Mucosa of descending colon (tissue), 3 donors: ENCODE data around the gene USP8. TPM values are rescaled to one million over a fixed set of nuclear protein-coding genes. Genes with fewer than 3 reads are reported as not detected.
A peak's percentile ranks its signal among the peaks of the same experiment; 100 is the strongest.

Experiments
- ATAC-seq: fragments of 200-7000 bp; cut with Tn5 transposase; one replicate; pipeline ENCODE4 v1.9.1; 2020; ENCODE audit warnings: mild to moderate bottlenecking, moderate library complexity
- DNase-seq, 3 donors: peaks; one replicate each; pipeline ENCODE4 v3.0.0-alpha.2; 2020
- H3K36me3 ChIP-seq: fragments of 200-600 bp; one replicate; pipeline ENCODE4 v1.8.0; 2021; ENCODE audit warnings: low read depth, mild to moderate bottlenecking
- H3K4me1 ChIP-seq: fragments of 200-600 bp; one replicate; pipeline ENCODE4 v1.8.0; 2021; ENCODE audit warnings: low read depth, mild to moderate bottlenecking
- H3K4me3 ChIP-seq: fragments of 200-600 bp; one replicate; pipeline ENCODE4 v1.8.0; 2021; ENCODE audit warnings: mild to moderate bottlenecking
- H3K9me3 ChIP-seq: fragments of 200-600 bp; one replicate; pipeline ENCODE4 v1.8.0; 2021; ENCODE audit warnings: mild to moderate bottlenecking
- CTCF ChIP-seq: fragments of 200-600 bp; IDR thresholded peaks from one replicate; pipeline ENCODE4 v1.8.0; 2022; ENCODE audit warnings: antibody characterized with exemption, mild to moderate bottlenecking
- intact Hi-C, 2 donors: fragments of 100-400 bp; cut with DNase I in 1 of 2; cut with micrococcal nuclease in 1 of 2; formaldehyde crosslinking; loops; one replicate each; pipeline versions ENCODE4 v1.11.0 to v1.11.1; 2022; cut with DNase I, micrococcal nuclease
- total RNA-seq, 3 donors: library from RNA; stranded (reverse); fragmentation: NEBNext Ultra II Directional in 2 of 3; extraction: Animal tissue kit (Norgen Biotek cat#: 25700) in 2 of 3; gene quantifications; one replicate each; pipeline versions ENCODE4 v1.2.1 to v1.2.4, GENCODE V29; 2021 to 2023
- donor health status: DM: no; HTN: no; CAD: no; lungs with moderate emphysema.
- donor health status: DM: no; HTN: no; CAD: no.
- donor health status: DM: no; HTN: yes; CAD: no.

USP8 gene
- total RNA-seq, 3 donors from 2014 or later: 66.9 to 87.6 (median 84.4) TPM

DNA sequence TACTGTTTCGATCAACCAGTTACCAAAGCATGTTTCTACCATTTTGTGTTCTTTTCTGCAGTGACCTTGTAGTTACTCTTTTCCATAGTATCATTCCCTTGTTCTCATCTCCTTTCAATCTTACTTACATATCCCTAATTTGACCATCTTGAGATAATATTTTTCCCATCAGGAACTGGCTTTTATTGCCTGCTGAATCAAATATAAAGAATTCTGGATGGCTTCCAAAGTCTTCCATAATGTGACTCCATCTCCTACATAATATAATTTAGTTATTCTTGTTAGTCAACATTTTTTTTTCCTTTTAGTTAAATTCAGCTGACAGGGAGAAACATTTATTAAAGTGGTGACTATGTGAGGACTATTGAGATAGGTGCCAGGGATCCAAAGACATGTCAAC, 7.0 kb downstream of the USP8 start:
- no peak for TF ChIP-seq CTCF
- ATAC-seq (no peak), DNase-seq (no peak)
- H3K4me1 ChIP-seq: peaks cover 10% of the 10 kb centered on the region
- no peaks in the 10 kb centered on the region for H3K36me3 ChIP-seq
- H3K4me3 ChIP-seq: no peak overlapping the region
- H3K9me3 ChIP-seq: no peaks in the 10 kb centered on the region
- intact Hi-C loops: no loop called here

GRCh38 chr15:50432230-50432629, 8.0 kb downstream of the USP8 start:
- TF ChIP-seq CTCF: no peak
- ATAC-seq: no peak
- Histone ChIP-seq H3K4me3 (no peak overlapping the region), H3K4me1 (peaks cover 10% of the 10 kb centered on the region), H3K36me3 (no peaks in the 10 kb centered on the region), H3K9me3 (no peaks in the 10 kb centered on the region)
- DNase-seq: no peak
- intact Hi-C loops: no loop called here

GRCh38 chr15:50435772-50436171, 11.6 kb downstream of the USP8 start:
- no peak overlapping the region for H3K4me3 ChIP-seq
- no peaks in the 10 kb centered on the region for H3K9me3 ChIP-seq
- H3K36me3 ChIP-seq: peaks cover 4% of the 10 kb centered on the region
- peaks cover 10% of the 10 kb centered on the region for H3K4me1 ChIP-seq
- intact Hi-C loops: no loop called here
- TF ChIP-seq CTCF: no peak
- ATAC-seq (peak; percentile 50), DNase-seq (no peak)

DNA sequence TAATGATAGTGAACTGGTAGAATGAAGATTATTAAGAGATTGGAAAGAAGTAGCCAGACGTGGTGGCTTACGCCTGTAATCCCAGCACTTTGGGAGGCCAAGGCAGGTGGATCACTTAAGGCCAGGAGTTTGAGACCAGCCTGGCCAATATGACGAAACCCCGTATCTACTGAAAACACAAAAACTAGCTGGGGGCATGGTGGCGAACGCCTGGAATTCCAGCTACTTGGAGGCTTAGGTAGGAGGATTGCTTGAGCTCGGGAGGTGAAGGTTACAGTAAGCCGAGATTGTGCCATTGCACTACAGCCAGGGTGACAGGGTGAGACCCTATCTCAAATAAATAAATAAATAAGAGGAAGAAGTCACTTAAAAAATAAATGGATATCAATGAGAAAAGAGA, 14.0 kb downstream of the USP8 start:
- Histone ChIP-seq H3K36me3 (peaks cover 4% of the 10 kb centered on the region), H3K4me1 (peaks cover 10% of the 10 kb centered on the region), H3K9me3 (no peaks in the 10 kb centered on the region), H3K4me3 (no peak overlapping the region)
- ATAC-seq: no peak
- DNase-seq: no peak
- intact Hi-C loops: no loop called here
- no peak for TF ChIP-seq CTCF

- TF ChIP-seq CTCF: no peak
- DNase-seq: no peak
- Histone ChIP-seq H3K9me3 (no peaks in the 10 kb centered on the region), H3K4me1 (peaks cover 1% of the 10 kb centered on the region), H3K36me3 (peaks cover 4% of the 10 kb centered on the region), H3K4me3 (no peak overlapping the region)
- intact Hi-C loops: no loop called here
- ATAC-seq: no peak
Observed at GRCh38 chr15:50440932-50441331, 16.7 kb downstream of the USP8 start.

DNA sequence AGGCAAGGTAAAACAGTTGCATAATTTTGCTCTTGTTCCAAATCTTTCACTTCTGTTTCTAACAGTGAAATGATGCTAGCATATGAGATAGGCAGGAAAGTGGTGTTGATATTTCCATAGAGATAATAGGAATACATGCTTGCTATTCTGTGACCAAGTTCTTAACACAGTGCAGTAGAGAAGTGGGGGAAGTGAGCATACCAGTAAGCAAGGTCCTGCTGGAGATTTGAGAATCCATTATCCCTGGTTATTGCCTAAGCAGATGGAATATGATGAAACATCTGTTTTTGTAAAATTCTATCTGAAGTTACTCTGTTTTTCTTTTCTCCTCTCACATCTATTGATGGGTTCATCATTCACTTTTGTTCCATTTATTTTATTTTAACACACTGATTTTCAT, 28.7 kb downstream of the USP8 start:
- intact Hi-C loops: no loop called here
- DNase-seq: no peak
- ATAC-seq: no peak
- no peaks in the 10 kb centered on the region for H3K4me1 ChIP-seq
- no peak overlapping the region for H3K4me3 ChIP-seq
- H3K36me3 ChIP-seq: no peaks in the 10 kb centered on the region
- H3K9me3 ChIP-seq: no peaks in the 10 kb centered on the region
- TF ChIP-seq CTCF: no peak
